Measurements from ENCODE around the gene MBOAT1. TPM values are rescaled to one million over a fixed set of nuclear protein-coding genes. Genes with fewer than 3 reads are reported as not detected.

Gene MBOAT1
- total and polyA plus RNA-seq, 2 experiments from 2014 or later, result 0.74 to 10.4 TPM

- Histone ChIP-seq H3K9me2 (replicated peaks; ENCODE audit: insufficient read depth) (no peaks in the 10 kb centered on the region), H3K4me1 (ENCODE audit: insufficient read depth) (no peaks in the 10 kb centered on the region), H3K4me3 (no peak overlapping the region), H3K9me3 (ENCODE audit: low read depth) (no peaks in the 10 kb centered on the region), H3K79me2 (peaks cover 10% of the 10 kb centered on the region), H3K36me3 (replicated peaks; ENCODE audit: insufficient read depth, low read depth) (no peaks in the 10 kb centered on the region), H3K27ac (no peak overlapping the region), H3K27me3 (no peaks in the 10 kb centered on the region), H3K4me2 (no peak overlapping the region), H2AFZ (no peak overlapping the region), H4K20me1 (ENCODE audit: insufficient read depth, poor library complexity, severe bottlenecking) (no peaks in the 10 kb centered on the region)
- TF ChIP-seq EZH2phosphoT487 (IDR thresholded peaks at IDR 0.05; ENCODE audit: low read depth, severe bottlenecking, unreplicated experiment) (no peak), EZH2 (IDR thresholded peaks at IDR 0.05; ENCODE audit: borderline replicate concordance) (no peak), CTCF (IDR thresholded peaks at IDR 0.05; ENCODE audit: poor library complexity) (no peak)
- 67% methylated on average over 2 of the region's 2 CpGs for whole genome bisulfite sequencing (ENCODE audit: low lambda C conversion rate, missing lambda C conversion rate)
- DNase-seq (ENCODE audit: low spot score), result no peak
Measured at GRCh38 chr6:20162515-20162914, 49.8 kb downstream of the MBOAT1 start.

- Histone ChIP-seq H3K9me3 (ENCODE audit: low read depth) (no peaks in the 10 kb centered on the region), H3K9me2 (replicated peaks; ENCODE audit: insufficient read depth) (no peaks in the 10 kb centered on the region), H3K27me3 (no peaks in the 10 kb centered on the region), H3K4me1 (ENCODE audit: insufficient read depth) (no peaks in the 10 kb centered on the region), H3K36me3 (replicated peaks; ENCODE audit: insufficient read depth, low read depth) (no peaks in the 10 kb centered on the region), H3K4me2 (no peak overlapping the region), H2AFZ (no peak overlapping the region), H3K4me3 (no peak overlapping the region), H3K79me2 (peaks cover 10% of the 10 kb centered on the region), H3K27ac (no peak overlapping the region), H4K20me1 (ENCODE audit: insufficient read depth, poor library complexity, severe bottlenecking) (no peaks in the 10 kb centered on the region)
- no peak for TF ChIP-seq EZH2 (IDR thresholded peaks at IDR 0.05; ENCODE audit: borderline replicate concordance)
- TF ChIP-seq EZH2phosphoT487 (IDR thresholded peaks at IDR 0.05; ENCODE audit: low read depth, severe bottlenecking, unreplicated experiment), result no peak
- TF ChIP-seq CTCF (IDR thresholded peaks at IDR 0.05; ENCODE audit: poor library complexity), result no peak
- no peak for DNase-seq (ENCODE audit: low spot score)
- 88% methylated on average over 9 of the region's 9 CpGs for WGBS (ENCODE audit: low lambda C conversion rate, missing lambda C conversion rate)
Measured at GRCh38 chr6:20160541-20161283, 51.6 kb downstream of the MBOAT1 start.

GRCh38 chr6:20159781-20160540 lies 52.3 kb downstream of the MBOAT1 start:
- Histone ChIP-seq H2AFZ (no peak overlapping the region), H3K79me2 (peaks cover 10% of the 10 kb centered on the region), H3K4me2 (no peak overlapping the region), H3K9me3 (ENCODE audit: low read depth) (no peaks in the 10 kb centered on the region), H3K9me2 (replicated peaks; ENCODE audit: insufficient read depth) (no peaks in the 10 kb centered on the region), H3K36me3 (replicated peaks; ENCODE audit: insufficient read depth, low read depth) (no peaks in the 10 kb centered on the region), H3K4me1 (ENCODE audit: insufficient read depth) (no peaks in the 10 kb centered on the region), H4K20me1 (ENCODE audit: insufficient read depth, poor library complexity, severe bottlenecking) (no peaks in the 10 kb centered on the region), H3K27ac (no peak overlapping the region), H3K4me3 (no peak overlapping the region), H3K27me3 (no peaks in the 10 kb centered on the region)
- TF ChIP-seq EZH2phosphoT487 (IDR thresholded peaks at IDR 0.05; ENCODE audit: low read depth, severe bottlenecking, unreplicated experiment), result no peak
- no peak for TF ChIP-seq EZH2 (IDR thresholded peaks at IDR 0.05; ENCODE audit: borderline replicate concordance)
- no peak for TF ChIP-seq CTCF (IDR thresholded peaks at IDR 0.05; ENCODE audit: poor library complexity)
- no peak for DNase-seq (ENCODE audit: low spot score)
- 91% methylated on average over 5 of the region's 5 CpGs for WGBS (ENCODE audit: low lambda C conversion rate, missing lambda C conversion rate)

Data from hepatocyte (in vitro differentiated cells).